ENCODE measurements around the gene MAT1A.

MAT1A gene

GRCh38 chr10:80290474-80291220, 1.2 kb upstream of the MAT1A start:
- TF ChIP-seq TCF12 (IDR thresholded peaks at IDR 0.05; ENCODE audit: low read depth): peak; percentile 59; the same call in 1 of the 2 replicates
- TF ChIP-seq EGR1 (IDR thresholded peaks at IDR 0.05): no peak
- peak; percentile 53 for TF ChIP-seq NFIC (IDR thresholded peaks at IDR 0.05)
- TF ChIP-seq YY1 (IDR thresholded peaks at IDR 0.05; ENCODE audit: low read depth): 0 out of 2 replicates have a peak, but pooled peaks have one; percentile 23
- TF ChIP-seq EP300 (IDR thresholded peaks at IDR 0.05; ENCODE audit: borderline replicate concordance): peak; percentile 65
- no peak for TF ChIP-seq REST (IDR thresholded peaks at IDR 0.05; ENCODE audit: low read depth)

- TF ChIP-seq FOXM1 (IDR thresholded peaks at IDR 0.05; ENCODE audit: borderline replicate concordance, low read depth) (no peak), MAX (IDR thresholded peaks at IDR 0.05) (no peak), NFIC (IDR thresholded peaks at IDR 0.05) (no peak)
Measured at GRCh38 chr10:80288849-80289248, 609 bp downstream of the MAT1A start.

GRCh38 chr10:80284522-80284921, 4.9 kb downstream of the MAT1A start:
- no peak for TF ChIP-seq CREB1 (IDR thresholded peaks at IDR 0.05; ENCODE audit: low read depth)
- no peak for TF ChIP-seq TAF1 (IDR thresholded peaks at IDR 0.05; ENCODE audit: low read depth)
- no peak for TF ChIP-seq EP300 (IDR thresholded peaks at IDR 0.05; ENCODE audit: borderline replicate concordance)
- no peak for TF ChIP-seq NFIC (IDR thresholded peaks at IDR 0.05)
- no peak for TF ChIP-seq TCF12 (IDR thresholded peaks at IDR 0.05; ENCODE audit: low read depth)
- TF ChIP-seq REST (IDR thresholded peaks at IDR 0.05; ENCODE audit: low read depth): no peak
- no peak for TF ChIP-seq USF1 (IDR thresholded peaks at IDR 0.05)
- TF ChIP-seq ZBTB7A (IDR thresholded peaks at IDR 0.05; ENCODE audit: low read depth): no peak
- no peak for TF ChIP-seq TEAD4 (IDR thresholded peaks at IDR 0.05)
- TF ChIP-seq CEBPB (IDR thresholded peaks at IDR 0.05): no peak
- TF ChIP-seq MAX (IDR thresholded peaks at IDR 0.05): no peak
- no peak for TF ChIP-seq RAD21 (IDR thresholded peaks at IDR 0.05; ENCODE audit: low read depth)
- TF ChIP-seq FOXM1 (IDR thresholded peaks at IDR 0.05; ENCODE audit: borderline replicate concordance, low read depth): no peak
- no peak for TF ChIP-seq EGR1 (IDR thresholded peaks at IDR 0.05)
- no peak for TF ChIP-seq YY1 (IDR thresholded peaks at IDR 0.05; ENCODE audit: low read depth)

GRCh38 chr10:80283536-80284199, 5.8 kb downstream of the MAT1A start:
- no peak for TF ChIP-seq TCF12 (IDR thresholded peaks at IDR 0.05; ENCODE audit: low read depth)
- TF ChIP-seq NFIC (IDR thresholded peaks at IDR 0.05): no peak

- TF ChIP-seq FOXM1 (IDR thresholded peaks at IDR 0.05; ENCODE audit: borderline replicate concordance, low read depth): no peak
- TF ChIP-seq NFIC (IDR thresholded peaks at IDR 0.05): no peak
- TF ChIP-seq REST (IDR thresholded peaks at IDR 0.05; ENCODE audit: low read depth): no peak
- no peak for TF ChIP-seq CEBPB (IDR thresholded peaks at IDR 0.05)
- no peak for TF ChIP-seq TAF1 (IDR thresholded peaks at IDR 0.05; ENCODE audit: low read depth)
- TF ChIP-seq MAX (IDR thresholded peaks at IDR 0.05): no peak
- TF ChIP-seq TCF12 (IDR thresholded peaks at IDR 0.05; ENCODE audit: low read depth): no peak
- no peak for TF ChIP-seq EGR1 (IDR thresholded peaks at IDR 0.05)
- no peak for TF ChIP-seq ZBTB7A (IDR thresholded peaks at IDR 0.05; ENCODE audit: low read depth)
- TF ChIP-seq TEAD4 (IDR thresholded peaks at IDR 0.05): no peak
- TF ChIP-seq EP300 (IDR thresholded peaks at IDR 0.05; ENCODE audit: borderline replicate concordance): no peak
- no peak for TF ChIP-seq CREB1 (IDR thresholded peaks at IDR 0.05; ENCODE audit: low read depth)
- no peak for TF ChIP-seq RAD21 (IDR thresholded peaks at IDR 0.05; ENCODE audit: low read depth)
- TF ChIP-seq USF1 (IDR thresholded peaks at IDR 0.05): no peak
Measured at GRCh38 chr10:80283119-80283518, 6.3 kb downstream of the MAT1A start.
